Measurements from ENCODE around the gene PPP6R3.
A peak's percentile ranks its signal among the peaks of the same experiment; 100 is the strongest.
"Not testable (repeated sequence)": the region's sequence is repeated elsewhere in the genome, so short reads cannot be mapped to it uniquely, and the experiment has no call there.

The PPP6R3 gene

GRCh38 chr11:68460741-68461574 is at the start of gene PPP6R3:
PPP6R3 (plus strand) TSS chr11:68460752; CDS start chr11:68537665, 76,913 bp downstream.
- no peak for DNase-seq (ENCODE audit: low read depth in 3 of 3)

- no peak for DNase-seq (ENCODE audit: low read depth in 3 of 3)
These were observed 49.0 kb upstream of the PPP6R3 start for GRCh38 chr11:68411501-68411991.

- peak in 2 of 3 experiments; percentile 2 to 22 for DNase-seq (ENCODE audit: low read depth in 3 of 3)
These were observed 47.7 kb upstream of the PPP6R3 start for GRCh38 chr11:68412593-68413475.

- DNase-seq (ENCODE audit: low read depth in 3 of 3) = no peak
These were observed 47.0 kb upstream of the PPP6R3 start for GRCh38 chr11:68413591-68413999.

GRCh38 chr11:68414496-68415221 is 45.9 kb upstream of the PPP6R3 start:
- DNase-seq (ENCODE audit: low read depth in 3 of 3) = no peak

- no peak for DNase-seq (ENCODE audit: low read depth in 3 of 3)
These were observed 44.4 kb upstream of the PPP6R3 start for GRCh38 chr11:68416070-68416578.

GRCh38 chr11:68418648-68419047 is 41.9 kb upstream of the PPP6R3 start:
- DNase-seq (ENCODE audit: low read depth in 3 of 3) = no peak

- DNase-seq (ENCODE audit: low read depth in 3 of 3) = no peak
These were observed 40.4 kb upstream of the PPP6R3 start for GRCh38 chr11:68420171-68420570.

- no peak for DNase-seq (ENCODE audit: low read depth in 3 of 3)
These were observed 37.1 kb upstream of the PPP6R3 start for GRCh38 chr11:68423481-68423880.

GRCh38 chr11:68424101-68424632 is 36.4 kb upstream of the PPP6R3 start:
- DNase-seq (ENCODE audit: low read depth in 3 of 3) = no peak

- DNase-seq (ENCODE audit: low read depth in 3 of 3) = no peak
These were observed 35.3 kb upstream of the PPP6R3 start for GRCh38 chr11:68424981-68425865.

- no peak for DNase-seq (ENCODE audit: low read depth in 3 of 3)
These were observed 34.6 kb upstream of the PPP6R3 start for GRCh38 chr11:68425866-68426380.

GRCh38 chr11:68429661-68430060 is 30.9 kb upstream of the PPP6R3 start:
- DNase-seq (ENCODE audit: low read depth in 3 of 3) = no peak

- no peak for DNase-seq (ENCODE audit: low read depth in 3 of 3)
These were observed 30.2 kb upstream of the PPP6R3 start for GRCh38 chr11:68430384-68430783.

GRCh38 chr11:68430801-68431200 is 29.8 kb upstream of the PPP6R3 start:
- no peak for DNase-seq (ENCODE audit: low read depth in 3 of 3)

- no peak for DNase-seq (ENCODE audit: low read depth in 3 of 3)
These were observed 28.4 kb upstream of the PPP6R3 start for GRCh38 chr11:68431984-68432645.

GRCh38 chr11:68432874-68433273 is 27.7 kb upstream of the PPP6R3 start:
- no peak for DNase-seq (ENCODE audit: low read depth in 3 of 3)

GRCh38 chr11:68433541-68433940 is 27.0 kb upstream of the PPP6R3 start:
- DNase-seq (ENCODE audit: low read depth in 3 of 3) = no peak

- not testable (repeated sequence) for DNase-seq (ENCODE audit: low read depth in 3 of 3)
These were observed 26.4 kb upstream of the PPP6R3 start for GRCh38 chr11:68434159-68434558.
